Right lobe of liver (tissue), 4 donors: ENCODE data around the gene KCNJ4.

Experiments
- CTCF ChIP-seq, 4 donors: fragments of 200-600 bp in 3 of 4; fragments of 450-650 bp in 1 of 4; IDR thresholded peaks; one replicate each; pipeline versions ENCODE4 v1.5.1 to v1.8.0; 2016 to 2022; ENCODE audit warnings: antibody characterized with exemption in 4 of 4, mild to moderate bottlenecking in 2 of 4
- POLR2A ChIP-seq: fragments of 450-650 bp; IDR thresholded peaks from one replicate; pipeline ENCODE4 v1.6.1; 2017; ENCODE audit warnings: antibody characterized with exemption, mild to moderate bottlenecking
- donor health status: DM: no; HTN: no; CAD: no.
- donor health status: DM: no; HTN: no; CAD: no.
- donor health status: DM: no; HTN: yes; CAD: no.

DNA sequence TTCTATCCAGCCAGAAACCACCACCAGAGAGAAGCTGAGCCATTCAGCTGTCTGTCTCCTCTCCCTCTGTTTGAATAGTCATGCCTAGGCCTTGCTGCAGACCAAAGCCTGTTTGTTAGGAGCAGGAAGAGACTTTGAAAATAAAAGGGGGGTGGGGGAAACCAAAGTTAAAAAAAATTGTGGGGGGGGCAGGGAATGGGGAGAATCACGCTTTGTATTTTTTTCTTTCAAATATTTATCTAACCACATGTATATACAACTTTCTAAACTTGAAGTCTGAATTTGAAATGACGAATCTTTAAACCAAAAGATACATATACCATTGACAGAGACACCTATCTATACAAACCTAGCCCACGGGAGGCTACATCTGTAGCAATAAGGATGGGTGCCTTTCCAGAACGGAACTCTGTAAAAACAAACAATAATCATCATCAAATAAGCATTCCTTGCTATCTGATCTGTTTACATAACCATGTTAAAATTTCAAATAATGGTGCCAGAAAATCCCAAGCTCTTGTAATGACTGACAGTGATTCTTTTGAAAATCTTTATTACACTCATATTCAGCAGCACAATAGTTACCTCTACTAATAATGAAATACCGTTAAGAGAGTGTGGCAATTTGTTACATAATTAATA is 36.8 kb upstream of the KCNJ4 start:
- TF ChIP-seq CTCF (IDR thresholded peaks at IDR 0.05) = no peak
- TF ChIP-seq POLR2A = no peak
